ENCODE data around the gene C4orf33.

GRCh38 chr4:129111919-129112318 is 16.0 kb downstream of the C4orf33 start:
- TF ChIP-seq, protein P1, sequence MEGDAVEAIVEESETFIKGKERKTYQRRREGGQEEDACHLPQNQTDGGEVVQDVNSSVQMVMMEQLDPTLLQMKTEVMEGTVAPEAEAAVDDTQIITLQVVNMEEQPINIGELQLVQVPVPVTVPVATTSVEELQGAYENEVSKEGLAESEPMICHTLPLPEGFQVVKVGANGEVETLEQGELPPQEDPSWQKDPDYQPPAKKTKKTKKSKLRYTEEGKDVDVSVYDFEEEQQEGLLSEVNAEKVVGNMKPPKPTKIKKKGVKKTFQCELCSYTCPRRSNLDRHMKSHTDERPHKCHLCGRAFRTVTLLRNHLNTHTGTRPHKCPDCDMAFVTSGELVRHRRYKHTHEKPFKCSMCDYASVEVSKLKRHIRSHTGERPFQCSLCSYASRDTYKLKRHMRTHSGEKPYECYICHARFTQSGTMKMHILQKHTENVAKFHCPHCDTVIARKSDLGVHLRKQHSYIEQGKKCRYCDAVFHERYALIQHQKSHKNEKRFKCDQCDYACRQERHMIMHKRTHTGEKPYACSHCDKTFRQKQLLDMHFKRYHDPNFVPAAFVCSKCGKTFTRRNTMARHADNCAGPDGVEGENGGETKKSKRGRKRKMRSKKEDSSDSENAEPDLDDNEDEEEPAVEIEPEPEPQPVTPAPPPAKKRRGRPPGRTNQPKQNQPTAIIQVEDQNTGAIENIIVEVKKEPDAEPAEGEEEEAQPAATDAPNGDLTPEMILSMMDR (optimal IDR thresholded peaks at IDR 0.05 in 1 of 3, IDR thresholded peaks at IDR 0.05 in 1 of 3, conservative IDR thresholded peaks at IDR 0.05 in 1 of 3; ENCODE audit: extremely low read depth in 1 of 3, insufficient read depth in 2 of 3, low read length in 3 of 3) = no peak
- TF ChIP-seq EZH2 (IDR thresholded peaks at IDR 0.05; ENCODE audit: low read length) = no peak

All from keratinocyte (primary cell).